Stomach (tissue), 9 donors: Measurements from ENCODE around the gene RERE. TPM values are rescaled to one million over a fixed set of nuclear protein-coding genes. Genes with fewer than 3 reads are reported as not detected.
A peak's percentile ranks its signal among the peaks of the same experiment; 100 is the strongest.
"Not testable (repeated sequence)": the region's sequence is repeated elsewhere in the genome, so short reads cannot be mapped to it uniquely, and the experiment has no call there.

Source experiments
- DNase-seq, 2 donors: peaks; one replicate each; pipeline versions ENCODE4 v3.0.0 to v3.0.0-alpha.2; 2013 to 2019
- H3K27ac ChIP-seq, 5 donors: fragments of 200-600 bp in 4 of 5; sonication (generic) in 4 of 5; one replicate each; pipeline ENCODE4 v1.5.1; 2013 to 2019; ENCODE audit warnings: mild to moderate bottlenecking in 1 of 5, moderate library complexity in 1 of 5
- H3K27me3 ChIP-seq, 3 donors: fragments of 200-600 bp; sonication (generic); one replicate each; pipeline ENCODE4 v1.5.1; 2017 to 2019; ENCODE audit warnings: mixed run types in 1 of 3
- H3K36me3 ChIP-seq, 4 donors: fragments of 200-600 bp; sonication (generic); 1 replicate in 3 of 4; 2 replicates in 1 of 4; pipeline ENCODE4 v1.5.1; 2016 to 2019
- H3K4me1 ChIP-seq, 4 donors: fragments of 200-600 bp; sonication (generic); one replicate each; pipeline ENCODE4 v1.5.1; 2016 to 2019
- H3K4me3 ChIP-seq, 4 donors: fragments of 200-600 bp; sonication (generic) in 3 of 4; one replicate each; pipeline ENCODE4 v1.5.1; 2016 to 2019; ENCODE audit warnings: mild to moderate bottlenecking in 1 of 4
- H3K9me3 ChIP-seq, 4 donors: fragments of 200-600 bp; sonication (generic); one replicate each; pipeline ENCODE4 v1.5.1; 2016 to 2019
- EP300 ChIP-seq: sonication (generic); formaldehyde crosslinking; IDR thresholded peaks from one replicate; pipeline ENCODE4 v1.6.1; 2017; ENCODE audit warnings: antibody characterized with exemption
- POLR2A ChIP-seq, 4 donors: fragments of 450-650 bp; IDR thresholded peaks; one replicate each; pipeline ENCODE4 v1.6.1; 2016; ENCODE audit warnings: antibody characterized with exemption in 4 of 4, control low read depth in 2 of 4, mild to moderate bottlenecking in 1 of 4, moderate library complexity in 1 of 4
- POLR2AphosphoS5 ChIP-seq, 3 donors: sonication (generic); formaldehyde crosslinking; IDR thresholded peaks; one replicate each; pipeline ENCODE4 v1.6.1; 2016; ENCODE audit warnings: antibody characterized with exemption in 3 of 3
- WGBS, 5 donors: extraction: QIAGEN DNeasy Blood & Tissue Kit in 3 of 5; methylation state at CpG; one replicate each; pipeline versions ENCODE4 v1.1.5 to v1.1.7; 2013 to 2018; 5-methylcytosine and 5-hydroxymethylcytosine counted together
- intact Hi-C: fragments of 100-400 bp; cut with DNase I; formaldehyde crosslinking; loops from one replicate; pipeline ENCODE4 v1.15.1; 2023; ENCODE audit warnings: low total_unique reads
- polyA plus RNA-seq, 3 donors: library from polyadenylated mRNA; stranded (reverse); fragments of 200-250 nt; gene quantifications; one replicate each; pipeline ENCODE4 v1.2.3, GENCODE V29; 2013
- total RNA-seq, 5 donors: library from RNA; depleted of rRNA; stranded (reverse); fragments of >200 nt; gene quantifications; one replicate each; pipeline versions ENCODE4 v1.1.0 to v1.2.3, GENCODE V29; 2014 to 2016
- TF ChIP-seq, protein P1 (sequence below), 7 experiments: fragments of 450-650 bp in 4 of 7; fragments of 200-600 bp in 3 of 7; sonication (generic) in 3 of 7; IDR thresholded peaks; one replicate each; pipeline ENCODE4 v1.5.1; 2016 to 2019; ENCODE audit warnings: antibody characterized with exemption in 7 of 7, control low read depth in 2 of 7, mild to moderate bottlenecking in 1 of 7
- donor health status: healthy with polysubstance abuse.
- donor health status: Bipolar disorder and iron deficiency.
- donor health status: healthy.

Gene RERE
- total and polyA plus RNA-seq, 8 donors, result 15.6 to 198 (median 79.3) TPM

DNA sequence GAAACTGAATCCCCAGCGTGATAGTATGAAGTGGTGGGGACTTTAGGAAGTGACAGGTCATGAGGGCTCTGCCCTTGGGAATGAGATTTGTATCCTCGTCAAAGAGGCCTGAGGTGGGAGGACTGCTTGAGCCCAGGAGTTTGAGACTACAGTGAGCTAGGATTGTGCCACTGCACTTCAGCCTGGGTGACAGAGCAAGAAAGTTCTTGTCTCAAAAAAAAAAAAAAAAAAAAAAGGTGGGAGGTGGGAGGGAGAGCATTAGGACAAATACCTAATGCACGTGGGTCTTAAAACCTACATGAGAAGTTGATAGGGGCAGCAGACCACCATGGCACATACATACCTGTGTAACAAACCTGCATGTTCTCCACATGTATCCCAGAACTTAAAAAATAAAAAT is 24.0 kb upstream of the RERE start:
- no peaks in the 10 kb centered on the region for H3K27me3 ChIP-seq
- no peak overlapping the region for H3K4me3 ChIP-seq
- DNase-seq, result no peak
- 89 to 98% (median 94%) methylated on average over 3 of the region's 3 CpGs for WGBS, 5 donors
- H3K9me3 ChIP-seq, result no peaks in the 10 kb centered on the region
- no peak overlapping the region for H3K27ac ChIP-seq
- intact Hi-C loops, result no loop called here
- peaks cover 0 to 10% (median 6%) of the 10 kb centered on the region in 4 donors for H3K4me1 ChIP-seq
- TF ChIP-seq EP300 (no peak), POLR2AphosphoS5 (IDR thresholded peaks at IDR 0.05) (no peak), POLR2A (IDR thresholded peaks at IDR 0.05) (no peak)
- TF ChIP-seq, protein P1, sequence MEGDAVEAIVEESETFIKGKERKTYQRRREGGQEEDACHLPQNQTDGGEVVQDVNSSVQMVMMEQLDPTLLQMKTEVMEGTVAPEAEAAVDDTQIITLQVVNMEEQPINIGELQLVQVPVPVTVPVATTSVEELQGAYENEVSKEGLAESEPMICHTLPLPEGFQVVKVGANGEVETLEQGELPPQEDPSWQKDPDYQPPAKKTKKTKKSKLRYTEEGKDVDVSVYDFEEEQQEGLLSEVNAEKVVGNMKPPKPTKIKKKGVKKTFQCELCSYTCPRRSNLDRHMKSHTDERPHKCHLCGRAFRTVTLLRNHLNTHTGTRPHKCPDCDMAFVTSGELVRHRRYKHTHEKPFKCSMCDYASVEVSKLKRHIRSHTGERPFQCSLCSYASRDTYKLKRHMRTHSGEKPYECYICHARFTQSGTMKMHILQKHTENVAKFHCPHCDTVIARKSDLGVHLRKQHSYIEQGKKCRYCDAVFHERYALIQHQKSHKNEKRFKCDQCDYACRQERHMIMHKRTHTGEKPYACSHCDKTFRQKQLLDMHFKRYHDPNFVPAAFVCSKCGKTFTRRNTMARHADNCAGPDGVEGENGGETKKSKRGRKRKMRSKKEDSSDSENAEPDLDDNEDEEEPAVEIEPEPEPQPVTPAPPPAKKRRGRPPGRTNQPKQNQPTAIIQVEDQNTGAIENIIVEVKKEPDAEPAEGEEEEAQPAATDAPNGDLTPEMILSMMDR (IDR thresholded peaks at IDR 0.05), result no peak
- no peaks in the 10 kb centered on the region for H3K36me3 ChIP-seq

DNA sequence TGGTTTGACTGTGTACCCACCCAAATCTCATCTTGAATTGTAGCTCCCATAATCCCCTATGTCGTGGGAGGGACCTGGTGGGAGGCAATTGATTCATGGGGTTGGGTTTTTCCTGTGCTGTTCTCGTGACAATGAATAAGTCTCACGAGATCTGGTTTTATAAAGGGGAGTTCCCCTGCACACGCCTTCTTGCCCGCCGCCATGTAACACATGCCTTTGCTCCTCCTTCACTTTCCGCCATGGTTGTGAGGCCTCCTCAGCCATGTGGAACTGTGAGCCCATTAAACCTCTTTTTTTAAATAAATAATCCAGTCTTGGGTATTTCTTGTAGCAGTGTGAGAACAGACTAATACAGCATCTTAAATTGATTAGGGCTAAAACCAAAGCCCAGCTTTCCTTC is 22.6 kb upstream of the RERE start:
- no peak overlapping the region for H3K4me3 ChIP-seq
- DNase-seq, result no peak
- 84 to 95% (median 95%) methylated on average over 7 of the region's 7 CpGs for WGBS, 5 donors
- H3K4me1 ChIP-seq, result peaks cover 0 to 8% (median 6%) of the 10 kb centered on the region in 4 donors
- H3K36me3 ChIP-seq, result no peaks in the 10 kb centered on the region
- no peak for TF ChIP-seq POLR2A (IDR thresholded peaks at IDR 0.05)
- TF ChIP-seq POLR2AphosphoS5 (IDR thresholded peaks at IDR 0.05), result no peak
- no peak for TF ChIP-seq EP300
- TF ChIP-seq, protein P1 (IDR thresholded peaks at IDR 0.05), result no peak
- H3K27ac ChIP-seq, result no peak overlapping the region
- no peaks in the 10 kb centered on the region for H3K9me3 ChIP-seq
- no peaks in the 10 kb centered on the region for H3K27me3 ChIP-seq
- intact Hi-C loops, result no loop called here

DNA sequence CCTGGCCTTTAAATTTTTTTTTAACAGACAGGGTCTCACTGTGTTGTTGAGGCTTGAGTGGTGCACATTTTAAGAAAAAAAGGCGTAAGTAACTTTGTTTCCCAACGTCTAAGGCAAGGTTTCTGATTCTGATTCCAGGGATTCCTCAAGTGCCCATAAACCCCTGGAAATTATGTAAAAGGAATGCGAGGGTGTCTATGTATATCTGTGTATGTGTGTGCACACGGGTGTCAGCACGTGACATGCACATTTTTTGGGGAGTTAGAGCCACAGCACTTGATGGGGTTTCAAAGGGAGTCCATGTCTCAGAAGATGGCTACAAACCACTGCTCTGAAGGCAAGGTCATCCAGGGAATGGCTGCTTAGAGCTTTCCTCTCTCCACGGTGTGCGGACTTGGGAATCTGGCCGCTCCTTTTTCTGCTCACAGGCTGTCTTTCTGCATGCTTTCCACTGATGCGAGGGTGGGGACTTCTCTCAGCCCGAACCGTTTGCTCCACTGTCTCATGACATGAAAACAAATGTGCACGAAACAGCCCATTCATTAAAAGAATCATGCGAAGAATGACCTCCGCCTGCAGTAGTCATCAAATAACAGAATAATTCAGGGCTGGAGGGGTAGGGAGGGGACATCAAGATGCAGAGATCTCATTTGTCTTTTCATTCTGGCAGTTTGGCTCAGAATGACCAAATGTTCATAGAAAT is 18.7 kb upstream of the RERE start:
- TF ChIP-seq EP300 (no peak), POLR2AphosphoS5 (IDR thresholded peaks at IDR 0.05) (no peak), POLR2A (IDR thresholded peaks at IDR 0.05) (no peak)
- TF ChIP-seq, protein P1 (IDR thresholded peaks at IDR 0.05), result no peak
- no peaks in the 10 kb centered on the region for H3K9me3 ChIP-seq
- no peaks in the 10 kb centered on the region for H3K27me3 ChIP-seq
- H3K4me1 ChIP-seq, result peaks cover 0 to 4% (median 0%) of the 10 kb centered on the region in 4 donors
- DNase-seq, result no peak
- H3K4me3 ChIP-seq, result no peak overlapping the region
- intact Hi-C loops, result no loop called here
- no peaks in the 10 kb centered on the region for H3K36me3 ChIP-seq
- H3K27ac ChIP-seq, result no peak overlapping the region
- WGBS, 5 donors, result 67 to 80% (median 71%) methylated on average over 14 of the region's 14 CpGs

DNA sequence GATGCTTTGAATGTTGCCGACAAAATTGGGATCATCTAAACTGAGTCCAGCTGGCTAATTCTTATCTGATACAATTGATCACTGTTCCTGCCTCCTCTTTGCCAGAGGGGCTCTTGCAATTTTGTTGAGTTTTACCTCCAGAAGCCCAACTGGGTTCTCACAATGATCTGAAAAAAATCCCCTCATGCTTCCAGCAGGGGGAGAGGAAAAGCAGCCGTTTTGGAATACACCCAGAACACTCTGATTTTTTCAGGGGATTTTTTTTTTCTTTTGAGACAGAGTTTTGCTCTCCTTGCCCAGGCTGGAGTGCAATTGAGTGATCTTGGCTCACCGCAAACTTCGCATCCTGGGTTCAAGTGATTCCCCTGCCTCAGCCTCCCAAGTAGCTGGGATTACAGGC is 13.9 kb upstream of the RERE start:
- DNase-seq, result peak in 1 of 2 donors; percentile 43
- peaks cover 0 to 13% (median 7%) of the 10 kb centered on the region in 4 donors for H3K4me1 ChIP-seq
- no peak overlapping the region for H3K4me3 ChIP-seq
- intact Hi-C loops, result no loop called here
- no peaks in the 10 kb centered on the region for H3K27me3 ChIP-seq
- WGBS, 5 donors, result 68 to 73% (median 68%) methylated on average over 4 of the region's 4 CpGs
- no peaks in the 10 kb centered on the region for H3K9me3 ChIP-seq
- no peak overlapping the region for H3K27ac ChIP-seq
- H3K36me3 ChIP-seq, result no peaks in the 10 kb centered on the region
- TF ChIP-seq POLR2AphosphoS5 (IDR thresholded peaks at IDR 0.05) (no peak), EP300 (no peak), POLR2A (IDR thresholded peaks at IDR 0.05) (no peak)
- TF ChIP-seq, protein P1 (IDR thresholded peaks at IDR 0.05), result no peak

DNA sequence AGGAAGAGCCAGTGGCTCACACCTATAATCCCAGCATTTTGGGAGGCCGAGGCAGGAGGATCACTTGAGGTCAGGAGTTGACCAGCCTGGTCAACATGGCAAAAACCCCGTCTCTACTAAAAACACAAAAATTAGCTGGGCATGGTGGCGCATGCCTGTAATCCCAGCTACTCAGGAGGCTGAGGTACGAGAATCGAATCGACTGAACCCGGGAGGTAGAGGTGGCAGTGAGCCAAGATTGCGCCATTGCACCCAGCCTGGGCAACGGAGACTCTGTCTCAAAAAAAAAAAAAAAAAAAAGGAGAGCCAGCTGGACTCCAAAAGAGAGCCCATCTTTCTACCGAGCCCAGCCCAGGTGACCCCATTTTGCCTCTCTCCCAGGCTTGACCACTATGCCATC is 13.3 kb upstream of the RERE start:
- 85 to 94% (median 93%) methylated on average over 10 of the region's 10 CpGs for WGBS, 5 donors
- H3K27me3 ChIP-seq, intact Hi-C loops, DNase-seq, H3K9me3 ChIP-seq, H3K4me3 ChIP-seq, H3K27ac ChIP-seq, H3K36me3 ChIP-seq: not testable (repeated sequence)
- H3K4me1 ChIP-seq, result peaks cover 0 to 13% (median 7%) of the 10 kb centered on the region in 4 donors
